ENCODE results near the gene RHOU.

- TF ChIP-seq CTCF (IDR thresholded peaks at IDR 0.05 in 2 of 3, conservative IDR thresholded peaks at IDR 0.05 in 1 of 3; ENCODE audit: control insufficient read depth in 2 of 3, extremely low read depth in 1 of 3, insufficient read depth in 1 of 3, low read depth in 3 of 3, low read length in 3 of 3) (no peak), POU2F2 (IDR thresholded peaks at IDR 0.05; ENCODE audit: borderline replicate concordance, low read depth, low read length) (no peak), ZBTB40 (IDR thresholded peaks at IDR 0.05; ENCODE audit: borderline replicate concordance) (no peak), EZH2 (IDR thresholded peaks at IDR 0.05; ENCODE audit: borderline replicate concordance, control insufficient read depth, low read depth, low read length) (no peak), MTA2 (IDR thresholded peaks at IDR 0.05; ENCODE audit: low read depth) (no peak), ZNF274 (IDR thresholded peaks at IDR 0.05; ENCODE audit: insufficient read depth, insufficient read length) (no peak), EP300 (IDR thresholded peaks at IDR 0.05; ENCODE audit: borderline replicate concordance in 1 of 2, control insufficient read depth in 1 of 2, low read depth in 2 of 2, low read length in 2 of 2) (no peak)
Measured at GRCh38 chr1:228763561-228763960, 28.3 kb downstream of the RHOU start.

Measured in GM12878 (cell line).